NB4 (cell line): ENCODE results near the gene AUTS2.

Experiments
- DNase-seq: peaks from one replicate; pipeline ENCODE4 v3.0.0; 2010; ENCODE audit warnings: low read depth
- H3K4me3 ChIP-seq: one replicate; pipeline ENCODE4 v1.5.1; 2011; ENCODE audit warnings: mild to moderate bottlenecking, low read depth, low read length, moderate library complexity
- CTCF ChIP-seq: IDR thresholded peaks from one replicate; pipeline ENCODE4 v1.5.1; 2012; ENCODE audit warnings: low read depth, low read length
- MAX ChIP-seq: IDR thresholded peaks from 2 replicates; pipeline ENCODE4 v1.6.1; 2011; ENCODE audit warnings: low read depth, low read length
- MYC ChIP-seq: IDR thresholded peaks from 2 replicates; pipeline ENCODE4 v1.6.1; 2011; ENCODE audit warnings: low read depth, low read length
- POLR2A ChIP-seq: IDR thresholded peaks from 2 replicates; pipeline ENCODE4 v1.6.1; 2011; ENCODE audit warnings: mild to moderate bottlenecking; ENCODE audit not compliant: insufficient read length; ENCODE audit errors: extremely low read depth

AUTS2 gene

DNA sequence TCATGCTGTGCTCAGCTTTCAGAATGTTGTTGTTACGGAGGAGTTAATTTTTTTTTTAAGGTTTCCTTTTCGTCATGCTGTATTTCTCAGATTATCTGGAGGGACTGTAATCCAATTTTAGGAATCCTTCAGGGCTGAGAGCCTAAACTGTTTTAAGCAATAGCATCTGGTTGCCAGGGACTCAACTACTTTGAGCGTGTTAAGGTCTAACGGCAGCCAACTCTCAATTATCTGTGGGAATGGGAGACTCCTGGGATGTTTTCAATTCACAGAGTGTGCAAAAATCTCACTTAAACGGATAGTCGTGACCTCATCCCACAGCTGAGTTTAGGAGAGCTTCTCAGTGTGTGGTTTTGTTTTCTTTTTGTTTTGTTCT, 291.7 kb downstream of the AUTS2 start:
- no peak for DNase-seq
- no peak overlapping the region for H3K4me3 ChIP-seq
- TF ChIP-seq MYC (no peak), MAX (no peak), POLR2A (no peak), CTCF (no peak)

DNA sequence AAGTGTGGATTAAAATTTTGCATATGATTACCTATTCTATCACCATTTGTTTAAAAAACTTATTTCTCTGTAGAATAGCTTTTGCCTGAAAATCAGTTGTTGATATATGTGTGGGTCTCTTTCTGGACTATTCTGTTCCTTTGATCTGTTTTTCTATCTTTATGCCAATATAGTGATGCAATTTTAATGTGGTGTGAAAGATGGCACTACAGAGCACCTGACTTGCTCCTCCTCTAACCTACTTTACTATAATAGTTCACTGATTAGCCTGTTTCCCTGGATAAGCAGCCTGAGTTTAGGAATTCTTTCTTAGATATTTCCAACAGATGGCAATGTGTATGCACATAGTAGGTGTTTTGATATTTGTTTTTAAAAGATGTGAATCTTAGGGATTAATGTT, 294.5 kb downstream of the AUTS2 start:
- DNase-seq = no peak
- no peak for TF ChIP-seq CTCF
- no peak for TF ChIP-seq MAX
- no peak for TF ChIP-seq POLR2A
- TF ChIP-seq MYC = no peak
- no peak overlapping the region for H3K4me3 ChIP-seq

DNA sequence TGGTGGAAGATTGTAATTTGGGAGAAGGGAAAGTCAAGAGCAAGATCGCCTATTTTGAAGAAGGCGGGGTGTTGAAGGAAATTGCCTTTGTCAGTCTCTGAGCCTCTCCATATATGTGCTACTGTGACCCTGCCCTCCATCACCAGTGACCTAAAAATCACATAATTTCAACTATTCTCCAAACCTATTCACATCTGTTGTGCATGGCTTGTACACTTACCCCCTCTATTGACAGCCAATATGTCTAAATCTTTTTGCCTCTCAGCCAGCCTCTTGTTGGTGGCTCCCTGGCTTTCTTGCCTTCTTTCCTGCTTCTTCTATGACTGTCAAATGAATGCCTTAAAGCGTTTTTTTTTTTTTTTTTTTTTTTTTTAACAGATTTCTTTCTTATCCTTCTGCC, 295.6 kb downstream of the AUTS2 start:
- DNase-seq = peak; percentile 55
- TF ChIP-seq MAX (no peak), MYC (no peak), POLR2A (no peak), CTCF (peak; percentile 39)
- H3K4me3 ChIP-seq = no peak overlapping the region

DNA sequence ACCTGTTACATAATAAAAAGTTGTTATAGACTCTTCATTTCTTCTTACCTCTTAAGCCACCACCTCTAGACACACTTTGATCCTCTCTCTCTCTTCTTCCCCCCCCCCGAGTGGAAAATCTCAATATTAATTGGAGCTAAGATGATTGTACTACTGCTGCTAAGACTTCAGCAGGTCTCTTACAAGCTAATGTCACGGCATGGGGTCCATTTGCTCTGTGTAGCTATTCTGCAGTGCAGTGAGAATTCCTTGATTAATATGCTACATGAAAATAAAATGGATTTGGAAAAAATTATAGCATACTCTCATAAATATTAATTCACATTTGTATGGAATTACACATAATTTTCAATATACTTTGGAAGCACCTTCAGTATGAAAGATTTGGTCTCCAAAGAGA, 297.2 kb downstream of the AUTS2 start:
- DNase-seq = no peak
- no peak overlapping the region for H3K4me3 ChIP-seq
- no peak for TF ChIP-seq POLR2A
- TF ChIP-seq MYC = no peak
- no peak for TF ChIP-seq CTCF
- TF ChIP-seq MAX = no peak

DNA sequence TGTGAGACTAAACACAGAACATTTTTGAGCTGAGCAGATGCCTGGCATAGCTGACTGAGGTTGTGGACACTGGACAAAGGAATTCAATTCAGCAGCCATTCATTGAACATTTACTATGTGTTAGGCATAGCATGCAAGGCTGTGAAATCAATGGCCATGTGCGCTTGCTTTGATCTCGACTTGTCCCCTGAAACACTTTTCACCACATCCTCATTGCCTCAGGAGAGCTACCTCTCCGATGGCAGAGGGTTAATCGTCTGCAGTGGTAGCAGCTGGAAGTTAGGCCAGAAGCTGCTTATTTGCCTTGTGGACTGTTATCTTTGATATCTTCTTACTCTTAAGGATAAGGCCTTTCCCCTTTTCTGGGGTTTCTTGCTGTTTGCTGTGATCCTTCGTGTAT, 297.8 kb downstream of the AUTS2 start:
- no peak for DNase-seq
- TF ChIP-seq POLR2A (no peak), MAX (no peak), CTCF (no peak), MYC (no peak)
- H3K4me3 ChIP-seq = no peak overlapping the region

GRCh38 chr7:69898189-69898588, 299.9 kb downstream of the AUTS2 start:
- DNase-seq = no peak
- TF ChIP-seq MAX (no peak), CTCF (no peak), MYC (no peak), POLR2A (no peak)
- no peak overlapping the region for H3K4me3 ChIP-seq
